CD4-positive, alpha-beta T cell (primary cell): ENCODE measurements around the gene FAM81B. TPM values are rescaled to one million over a fixed set of nuclear protein-coding genes. Genes with fewer than 3 reads are reported as not detected.

Experiments
- ATAC-seq: fragments of 200-7000 bp; cut with Tn5 transposase; one replicate; pipeline ENCODE4 v1.10.0; 2022; ENCODE audit warnings: mild to moderate bottlenecking; ENCODE audit not compliant: poor library complexity
- CTCF ChIA-PET: fragments of 350-600 bp; sonication (Branson Sonifier 250); formaldehyde crosslinking; loops from one replicate; lab custom pipeline; 2021; ENCODE audit warnings: antibody characterized with exemption, inconsistent platforms; lab: Charles Lee
- POLR2A ChIA-PET: fragments of 350-600 bp; sonication (Branson Sonifier 250); formaldehyde crosslinking; loops from one replicate; lab custom pipeline; 2021; ENCODE audit warnings: antibody characterized with exemption, inconsistent platforms; lab: Charles Lee
- DNase-seq, 14 experiments: peaks; one replicate each; pipeline ENCODE4 v3.0.0-alpha.2; 2013 to 2020; ENCODE audit warnings: mixed read lengths in 2 of 14
- H3K27ac ChIP-seq, 2 donors: one replicate each; pipeline versions ENCODE4 v1.5.1 to v1.7.0; 2013; ENCODE audit warnings: low read length in 2 of 2, low read depth in 1 of 2, mild to moderate bottlenecking in 1 of 2
- H3K27me3 ChIP-seq, 2 experiments: 1 replicate in 1 of 2; 2 replicates in 1 of 2; pipeline versions ENCODE4 v1.6.1 to v1.7.0; 2013; ENCODE audit warnings: low read length in 2 of 2, control low read depth in 1 of 2, mild to moderate bottlenecking in 1 of 2, moderate library complexity in 1 of 2; ENCODE audit not compliant: insufficient read depth in 2 of 2, control insufficient read depth in 1 of 2
- H3K36me3 ChIP-seq: one replicate; pipeline ENCODE4 v1.6.1; 2013; ENCODE audit warnings: low read length, control low read depth; ENCODE audit not compliant: insufficient read depth
- H3K4me1 ChIP-seq: one replicate; pipeline ENCODE4 v1.6.1; 2013; ENCODE audit warnings: low read length, control low read depth; ENCODE audit not compliant: insufficient read depth
- H3K4me3 ChIP-seq: one replicate; pipeline ENCODE4 v1.5.1; 2013; ENCODE audit warnings: mild to moderate bottlenecking, low read length, moderate library complexity
- H3K9me3 ChIP-seq, 2 experiments: 1 replicate in 1 of 2; 2 replicates in 1 of 2; pipeline versions ENCODE4 v1.6.1 to v1.7.0; 2013; ENCODE audit warnings: low read length in 2 of 2, mild to moderate bottlenecking in 2 of 2, control low read depth in 1 of 2, moderate library complexity in 1 of 2; ENCODE audit not compliant: control insufficient read depth in 1 of 2, insufficient read depth in 1 of 2
- H3K27ac Mint-ChIP-seq: one replicate; pipeline ENCODE4 v1.8.0; 2020; ENCODE audit warnings: mixed read lengths
- H3K27me3 Mint-ChIP-seq: one replicate; pipeline ENCODE4 v1.8.0; 2021; ENCODE audit warnings: mixed read lengths
- H3K36me3 Mint-ChIP-seq: one replicate; pipeline ENCODE4 v1.8.0; 2021; ENCODE audit warnings: low read depth, mixed read lengths
- H3K4me1 Mint-ChIP-seq: one replicate; pipeline ENCODE4 v1.8.0; 2021; ENCODE audit warnings: low read depth, mixed read lengths
- H3K4me3 Mint-ChIP-seq: one replicate; pipeline ENCODE4 v1.8.0; 2020; ENCODE audit warnings: mild to moderate bottlenecking, mixed read lengths
- H3K9me3 Mint-ChIP-seq: one replicate; pipeline ENCODE4 v1.8.0; 2020; ENCODE audit warnings: mixed read lengths
- CTCF ChIP-seq: fragments of 200-600 bp; IDR thresholded peaks from one replicate; pipeline ENCODE4 v1.8.0; 2022; ENCODE audit warnings: antibody characterized with exemption, mild to moderate bottlenecking
- intact Hi-C, 2 experiments: fragments of 100-400 bp; cut with DNase I in 1 of 2; cut with micrococcal nuclease in 1 of 2; formaldehyde crosslinking; loops; one replicate each; pipeline versions ENCODE4 v1.15.1 to v1.9.0; 2023 to 2025; cut with DNase I, micrococcal nuclease
- total RNA-seq, 174 experiments: library from RNA in 2 of 174; stranded (reverse) in 2 of 174; gene quantifications; one replicate each; pipeline ENCODE4 v1.2.3 and lab custom pipeline; 2021 to 2026

The FAM81B gene
- total RNA-seq, 2 experiments from 2014 or later = not detected

- H3K9me3 ChIP-seq = no peaks in the 10 kb centered on the region
- no peaks in the 10 kb centered on the region for H3K36me3 Mint-ChIP-seq
- no peak overlapping the region for H3K27ac ChIP-seq
- H3K4me1 Mint-ChIP-seq = no peaks in the 10 kb centered on the region
- no peaks in the 10 kb centered on the region for H3K27me3 ChIP-seq
- H3K27ac Mint-ChIP-seq = no peak overlapping the region
- intact Hi-C loops = no loop called here
- ChIA-PET POLR2A (no interaction called here), CTCF (interaction anchor here (1.2 kb wide), 1 partner anchor 9 kb away, joined by 4 read pairs; no protein-coding TSS in a partner anchor)
- DNase-seq = no peak
- no peaks in the 10 kb centered on the region for H3K4me1 ChIP-seq
- peaks cover 47% of the 10 kb centered on the region for H3K27me3 Mint-ChIP-seq
- H3K4me3 Mint-ChIP-seq = no peak overlapping the region
- H3K4me3 ChIP-seq = no peak overlapping the region
- H3K36me3 ChIP-seq = no peaks in the 10 kb centered on the region
- no peaks in the 10 kb centered on the region for H3K9me3 Mint-ChIP-seq
- no peak for TF ChIP-seq CTCF
- ATAC-seq = no peak
These were observed 49.7 kb downstream of the FAM81B start for GRCh38 chr5:95440825-95441224.

GRCh38 chr5:95441636-95442035 lies 50.5 kb downstream of the FAM81B start:
- intact Hi-C loops = no loop called here
- DNase-seq = no peak
- Mint-ChIP-seq H3K4me3 (no peak overlapping the region), H3K27me3 (peaks cover 39% of the 10 kb centered on the region), H3K36me3 (no peaks in the 10 kb centered on the region), H3K9me3 (no peaks in the 10 kb centered on the region), H3K4me1 (no peaks in the 10 kb centered on the region), H3K27ac (no peak overlapping the region)
- no peaks in the 10 kb centered on the region for H3K36me3 ChIP-seq
- ATAC-seq = no peak
- POLR2A ChIA-PET = no interaction called here
- H3K27ac ChIP-seq = no peak overlapping the region
- no peaks in the 10 kb centered on the region for H3K9me3 ChIP-seq
- H3K4me1 ChIP-seq = no peaks in the 10 kb centered on the region
- no peak for TF ChIP-seq CTCF
- no peaks in the 10 kb centered on the region for H3K27me3 ChIP-seq
- H3K4me3 ChIP-seq = no peak overlapping the region
- CTCF ChIA-PET = interaction anchor here (1.2 kb wide), 1 partner anchor 9 kb away, joined by 4 read pairs; no protein-coding TSS in a partner anchor

- Histone ChIP-seq H3K9me3 (no peaks in the 10 kb centered on the region), H3K27ac (no peak overlapping the region), H3K36me3 (no peaks in the 10 kb centered on the region), H3K27me3 (no peaks in the 10 kb centered on the region), H3K4me3 (no peak overlapping the region), H3K4me1 (no peaks in the 10 kb centered on the region)
- Mint-ChIP-seq H3K36me3 (no peaks in the 10 kb centered on the region), H3K27me3 (peaks cover 25% of the 10 kb centered on the region), H3K9me3 (no peaks in the 10 kb centered on the region), H3K4me1 (no peaks in the 10 kb centered on the region), H3K27ac (no peak overlapping the region), H3K4me3 (no peak overlapping the region)
- intact Hi-C loops = no loop called here
- DNase-seq = no peak
- no peak for ATAC-seq
- ChIA-PET POLR2A (no interaction called here), CTCF (no interaction called here)
- TF ChIP-seq CTCF = no peak
These were observed 54.3 kb downstream of the FAM81B start for GRCh38 chr5:95445442-95445841.
